ENCODE results near the gene POU2F3.

POU2F3 gene

DNA sequence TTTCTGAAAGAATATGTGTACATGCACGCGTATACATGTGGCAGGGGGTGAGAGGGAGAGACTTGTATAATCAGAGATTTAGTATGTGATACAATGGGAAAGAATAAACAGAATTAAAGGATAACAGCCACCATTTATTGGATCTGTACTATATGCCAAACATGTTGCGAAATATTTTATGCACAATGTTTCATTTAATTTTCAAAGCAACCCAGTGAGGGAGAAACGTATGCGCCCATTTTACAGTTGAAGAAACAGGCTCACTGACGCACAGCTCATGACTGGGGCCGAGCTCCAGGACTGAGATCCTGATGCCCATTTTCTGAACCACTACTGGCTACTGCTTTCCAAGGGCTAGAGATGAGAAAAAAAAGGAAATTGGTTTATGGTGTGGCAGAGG lies 32.4 kb upstream of the POU2F3 start:
- H3K79me2 ChIP-seq (ENCODE audit: insufficient read depth, low read length), result no peaks in the 10 kb centered on the region
- no peaks in the 10 kb centered on the region for H4K20me1 ChIP-seq (ENCODE audit: insufficient read depth, low read length)
- H3K4me2 ChIP-seq (ENCODE audit: low read length), result no peak overlapping the region
- no peak overlapping the region for H2AFZ ChIP-seq (ENCODE audit: low read length)
- H3K27ac ChIP-seq (ENCODE audit: low read depth, low read length, poor library complexity, severe bottlenecking), result no peak overlapping the region
- no peaks in the 10 kb centered on the region for H3K27me3 ChIP-seq (ENCODE audit: insufficient read depth, low read length)
- no peaks in the 10 kb centered on the region for H3K9me2 ChIP-seq (ENCODE audit: low read depth, low read length)
- H3K4me3 ChIP-seq (ENCODE audit: low read depth, low read length, poor library complexity, severe bottlenecking), result no peak overlapping the region
- H3K36me3 ChIP-seq (ENCODE audit: insufficient read depth, low read length), result no peaks in the 10 kb centered on the region
- H3K9ac ChIP-seq (ENCODE audit: low read length), result no peak overlapping the region
- no peaks in the 10 kb centered on the region for H3K4me1 ChIP-seq (ENCODE audit: insufficient read depth, low read length, severe bottlenecking)
- no peaks in the 10 kb centered on the region for H3K9me3 ChIP-seq (ENCODE audit: low read length)
- H3F3A ChIP-seq (ENCODE audit: insufficient read depth, low read length), result no peaks in the 10 kb centered on the region
- no peak for TF ChIP-seq EZH2 (IDR thresholded peaks at IDR 0.05; ENCODE audit: borderline replicate concordance, low read length)

DNA sequence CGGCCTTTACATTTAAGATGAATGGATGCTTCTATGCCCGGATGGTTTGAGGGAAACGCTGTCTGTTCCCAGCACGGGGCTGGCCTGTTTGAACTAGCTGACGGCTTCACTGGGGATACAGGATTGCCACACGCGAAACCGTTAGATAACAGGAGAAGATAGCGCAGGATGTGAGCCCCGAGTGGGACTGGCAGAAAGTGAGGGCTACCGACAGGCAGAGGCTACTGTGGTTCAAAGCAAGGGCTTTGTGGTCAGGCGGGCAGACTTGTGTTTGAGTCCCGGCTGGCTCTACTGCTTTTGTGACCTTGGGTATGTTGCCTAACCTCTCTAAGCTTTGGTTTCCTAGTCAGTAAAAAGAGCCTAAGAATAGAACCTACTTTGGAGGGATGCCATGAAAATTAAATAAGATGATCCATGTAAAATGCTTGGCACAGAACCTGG lies 31.9 kb upstream of the POU2F3 start:
- Histone ChIP-seq H3K9me2 (ENCODE audit: low read depth, low read length) (no peaks in the 10 kb centered on the region), H2AFZ (ENCODE audit: low read length) (no peak overlapping the region), H3F3A (ENCODE audit: insufficient read depth, low read length) (no peaks in the 10 kb centered on the region), H3K36me3 (ENCODE audit: insufficient read depth, low read length) (no peaks in the 10 kb centered on the region), H3K79me2 (ENCODE audit: insufficient read depth, low read length) (no peaks in the 10 kb centered on the region), H4K20me1 (ENCODE audit: insufficient read depth, low read length) (no peaks in the 10 kb centered on the region), H3K4me3 (ENCODE audit: low read depth, low read length, poor library complexity, severe bottlenecking) (no peak overlapping the region), H3K4me2 (ENCODE audit: low read length) (no peak overlapping the region), H3K27me3 (ENCODE audit: insufficient read depth, low read length) (no peaks in the 10 kb centered on the region), H3K27ac (ENCODE audit: low read depth, low read length, poor library complexity, severe bottlenecking) (no peak overlapping the region), H3K9me3 (ENCODE audit: low read length) (no peaks in the 10 kb centered on the region), H3K9ac (ENCODE audit: low read length) (no peak overlapping the region), H3K4me1 (ENCODE audit: insufficient read depth, low read length, severe bottlenecking) (no peaks in the 10 kb centered on the region)
- TF ChIP-seq, protein P1, sequence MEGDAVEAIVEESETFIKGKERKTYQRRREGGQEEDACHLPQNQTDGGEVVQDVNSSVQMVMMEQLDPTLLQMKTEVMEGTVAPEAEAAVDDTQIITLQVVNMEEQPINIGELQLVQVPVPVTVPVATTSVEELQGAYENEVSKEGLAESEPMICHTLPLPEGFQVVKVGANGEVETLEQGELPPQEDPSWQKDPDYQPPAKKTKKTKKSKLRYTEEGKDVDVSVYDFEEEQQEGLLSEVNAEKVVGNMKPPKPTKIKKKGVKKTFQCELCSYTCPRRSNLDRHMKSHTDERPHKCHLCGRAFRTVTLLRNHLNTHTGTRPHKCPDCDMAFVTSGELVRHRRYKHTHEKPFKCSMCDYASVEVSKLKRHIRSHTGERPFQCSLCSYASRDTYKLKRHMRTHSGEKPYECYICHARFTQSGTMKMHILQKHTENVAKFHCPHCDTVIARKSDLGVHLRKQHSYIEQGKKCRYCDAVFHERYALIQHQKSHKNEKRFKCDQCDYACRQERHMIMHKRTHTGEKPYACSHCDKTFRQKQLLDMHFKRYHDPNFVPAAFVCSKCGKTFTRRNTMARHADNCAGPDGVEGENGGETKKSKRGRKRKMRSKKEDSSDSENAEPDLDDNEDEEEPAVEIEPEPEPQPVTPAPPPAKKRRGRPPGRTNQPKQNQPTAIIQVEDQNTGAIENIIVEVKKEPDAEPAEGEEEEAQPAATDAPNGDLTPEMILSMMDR (IDR thresholded peaks at IDR 0.05; ENCODE audit: low read length), result no peak
- TF ChIP-seq EZH2 (IDR thresholded peaks at IDR 0.05; ENCODE audit: borderline replicate concordance, low read length), result no peak

DNA sequence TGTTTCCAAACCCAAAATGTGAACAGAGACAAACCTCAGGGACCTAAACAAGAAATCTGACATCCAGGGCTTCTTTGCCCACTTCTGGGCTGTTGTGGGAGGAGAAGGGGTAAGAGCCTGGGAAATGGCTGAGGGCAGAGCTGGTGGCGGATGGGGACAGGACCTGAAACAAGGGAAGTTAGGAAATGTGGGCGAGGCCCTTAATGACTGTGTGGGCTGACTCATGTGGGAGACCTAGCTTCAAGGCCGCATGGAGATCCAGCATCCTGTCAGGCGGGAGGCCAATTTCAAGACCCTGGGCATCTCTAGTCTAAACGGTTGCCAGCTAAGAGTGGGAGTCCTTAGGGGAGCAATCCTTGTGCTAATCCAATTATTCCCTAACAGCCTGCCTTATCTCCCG lies 31.2 kb upstream of the POU2F3 start:
- Histone ChIP-seq H3F3A (ENCODE audit: insufficient read depth, low read length) (no peaks in the 10 kb centered on the region), H3K27ac (ENCODE audit: low read depth, low read length, poor library complexity, severe bottlenecking) (no peak overlapping the region), H3K9ac (ENCODE audit: low read length) (no peak overlapping the region), H4K20me1 (ENCODE audit: insufficient read depth, low read length) (no peaks in the 10 kb centered on the region), H3K79me2 (ENCODE audit: insufficient read depth, low read length) (no peaks in the 10 kb centered on the region), H3K9me2 (ENCODE audit: low read depth, low read length) (no peaks in the 10 kb centered on the region), H3K4me1 (ENCODE audit: insufficient read depth, low read length, severe bottlenecking) (no peaks in the 10 kb centered on the region), H3K9me3 (ENCODE audit: low read length) (no peaks in the 10 kb centered on the region), H2AFZ (ENCODE audit: low read length) (no peak overlapping the region), H3K36me3 (ENCODE audit: insufficient read depth, low read length) (no peaks in the 10 kb centered on the region), H3K4me3 (ENCODE audit: low read depth, low read length, poor library complexity, severe bottlenecking) (no peak overlapping the region), H3K4me2 (ENCODE audit: low read length) (no peak overlapping the region), H3K27me3 (ENCODE audit: insufficient read depth, low read length) (no peaks in the 10 kb centered on the region)
- no peak for TF ChIP-seq EZH2 (IDR thresholded peaks at IDR 0.05; ENCODE audit: borderline replicate concordance, low read length)
- TF ChIP-seq, protein P1 (IDR thresholded peaks at IDR 0.05; ENCODE audit: low read length), result no peak

All from OCI-LY1 (cell line).